Suprapubic skin (tissue), 4 donors: ENCODE data around the gene CRYGS.

Experiments
- EP300 ChIP-seq: sonication (generic); formaldehyde crosslinking; IDR thresholded peaks from one replicate; pipeline ENCODE4 v1.6.1; 2017; ENCODE audit warnings: antibody characterized with exemption
- POLR2A ChIP-seq, 2 donors: fragments of 450-650 bp; IDR thresholded peaks; one replicate each; pipeline ENCODE4 v1.6.1; 2017; ENCODE audit warnings: antibody characterized with exemption in 2 of 2, mild to moderate bottlenecking in 2 of 2, moderate library complexity in 2 of 2
- POLR2AphosphoS5 ChIP-seq, 3 donors: sonication (generic); formaldehyde crosslinking; IDR thresholded peaks; one replicate each; pipeline ENCODE4 v1.6.1; 2017; ENCODE audit warnings: antibody characterized with exemption in 3 of 3
- TF ChIP-seq, protein P1 (sequence below), 2 donors: fragments of 200-600 bp in 1 of 2; fragments of 450-650 bp in 1 of 2; sonication (generic) in 1 of 2; IDR thresholded peaks; one replicate each; pipeline ENCODE4 v1.5.1; 2016 to 2019; ENCODE audit warnings: antibody characterized with exemption in 2 of 2, mild to moderate bottlenecking in 1 of 2, moderate library complexity in 1 of 2

DNA sequence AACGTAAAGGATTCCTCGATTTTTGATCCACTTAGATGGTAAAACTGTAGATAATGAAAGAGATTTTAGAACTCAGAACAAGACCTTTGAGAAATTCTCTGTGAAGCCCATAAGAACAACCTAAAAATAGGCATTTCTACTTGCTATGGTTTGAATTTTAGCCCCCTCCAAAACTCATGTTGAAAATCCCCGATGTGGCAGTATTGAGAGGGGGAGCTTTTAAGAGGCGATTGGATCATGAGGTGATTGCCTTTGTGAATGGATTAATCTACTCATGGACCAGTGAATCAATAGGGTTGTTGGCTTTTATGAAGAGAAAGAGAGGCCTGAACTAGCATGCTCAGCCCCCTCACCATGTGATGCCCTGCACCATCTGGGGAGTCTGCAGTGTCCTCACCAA lies 48.5 kb upstream of the CRYGS start:
- TF ChIP-seq EP300 = no peak
- TF ChIP-seq POLR2A (IDR thresholded peaks at IDR 0.05) = no peak
- TF ChIP-seq, protein P1, sequence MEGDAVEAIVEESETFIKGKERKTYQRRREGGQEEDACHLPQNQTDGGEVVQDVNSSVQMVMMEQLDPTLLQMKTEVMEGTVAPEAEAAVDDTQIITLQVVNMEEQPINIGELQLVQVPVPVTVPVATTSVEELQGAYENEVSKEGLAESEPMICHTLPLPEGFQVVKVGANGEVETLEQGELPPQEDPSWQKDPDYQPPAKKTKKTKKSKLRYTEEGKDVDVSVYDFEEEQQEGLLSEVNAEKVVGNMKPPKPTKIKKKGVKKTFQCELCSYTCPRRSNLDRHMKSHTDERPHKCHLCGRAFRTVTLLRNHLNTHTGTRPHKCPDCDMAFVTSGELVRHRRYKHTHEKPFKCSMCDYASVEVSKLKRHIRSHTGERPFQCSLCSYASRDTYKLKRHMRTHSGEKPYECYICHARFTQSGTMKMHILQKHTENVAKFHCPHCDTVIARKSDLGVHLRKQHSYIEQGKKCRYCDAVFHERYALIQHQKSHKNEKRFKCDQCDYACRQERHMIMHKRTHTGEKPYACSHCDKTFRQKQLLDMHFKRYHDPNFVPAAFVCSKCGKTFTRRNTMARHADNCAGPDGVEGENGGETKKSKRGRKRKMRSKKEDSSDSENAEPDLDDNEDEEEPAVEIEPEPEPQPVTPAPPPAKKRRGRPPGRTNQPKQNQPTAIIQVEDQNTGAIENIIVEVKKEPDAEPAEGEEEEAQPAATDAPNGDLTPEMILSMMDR (IDR thresholded peaks at IDR 0.05) = no peak
- TF ChIP-seq POLR2AphosphoS5 (IDR thresholded peaks at IDR 0.05) = no peak
